ENCODE data around the gene ADH5.

- TF ChIP-seq CTCF (IDR thresholded peaks at IDR 0.05; ENCODE audit: low read length) (peak; percentile 46; the same call in 1 of the 2 replicates), EZH2 (IDR thresholded peaks at IDR 0.05; ENCODE audit: borderline replicate concordance, low read length) (no peak)
Measured at GRCh38 chr4:99117876-99118693, 29.5 kb upstream of the ADH5 start.

All from OCI-LY1 (cell line).